ENCODE measurements around the gene MRPS18A.

Gene MRPS18A

GRCh38 chr6:43687437-43688347, at the start of gene MRPS18A:
MRPS18A (minus strand) TSS chr6:43687791; CDS start chr6:43687779, 12 bp downstream.
- DNase-seq (ENCODE audit: low read depth), result no peak

GRCh38 chr6:43736844-43737243, 49.3 kb upstream of the MRPS18A start:
- DNase-seq (ENCODE audit: low read depth), result no peak

GRCh38 chr6:43736211-43736786, 48.7 kb upstream of the MRPS18A start:
- no peak for DNase-seq (ENCODE audit: low read depth)

GRCh38 chr6:43735642-43736199, 48.1 kb upstream of the MRPS18A start:
- DNase-seq (ENCODE audit: low read depth), result no peak

DNA sequence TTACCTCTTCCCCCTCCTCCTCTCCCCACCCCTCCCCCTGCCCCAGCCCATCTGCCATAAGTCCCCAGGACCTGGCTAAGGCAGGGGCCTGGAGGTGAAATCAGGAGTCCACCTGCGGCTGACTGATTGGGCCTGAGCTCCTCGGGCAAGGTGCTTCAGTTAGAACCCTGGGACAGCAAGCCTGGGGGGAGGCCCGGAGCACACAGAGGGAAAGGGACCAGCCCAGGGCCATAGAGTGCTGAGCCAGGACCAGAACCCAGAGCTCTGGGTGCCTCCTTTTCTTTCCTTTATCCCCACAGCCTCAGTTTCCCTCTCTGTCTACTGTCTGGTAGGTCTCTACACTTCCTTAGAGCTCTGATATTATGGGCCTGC, 46.7 kb upstream of the MRPS18A start:
- no peak for DNase-seq (ENCODE audit: low read depth)

DNA sequence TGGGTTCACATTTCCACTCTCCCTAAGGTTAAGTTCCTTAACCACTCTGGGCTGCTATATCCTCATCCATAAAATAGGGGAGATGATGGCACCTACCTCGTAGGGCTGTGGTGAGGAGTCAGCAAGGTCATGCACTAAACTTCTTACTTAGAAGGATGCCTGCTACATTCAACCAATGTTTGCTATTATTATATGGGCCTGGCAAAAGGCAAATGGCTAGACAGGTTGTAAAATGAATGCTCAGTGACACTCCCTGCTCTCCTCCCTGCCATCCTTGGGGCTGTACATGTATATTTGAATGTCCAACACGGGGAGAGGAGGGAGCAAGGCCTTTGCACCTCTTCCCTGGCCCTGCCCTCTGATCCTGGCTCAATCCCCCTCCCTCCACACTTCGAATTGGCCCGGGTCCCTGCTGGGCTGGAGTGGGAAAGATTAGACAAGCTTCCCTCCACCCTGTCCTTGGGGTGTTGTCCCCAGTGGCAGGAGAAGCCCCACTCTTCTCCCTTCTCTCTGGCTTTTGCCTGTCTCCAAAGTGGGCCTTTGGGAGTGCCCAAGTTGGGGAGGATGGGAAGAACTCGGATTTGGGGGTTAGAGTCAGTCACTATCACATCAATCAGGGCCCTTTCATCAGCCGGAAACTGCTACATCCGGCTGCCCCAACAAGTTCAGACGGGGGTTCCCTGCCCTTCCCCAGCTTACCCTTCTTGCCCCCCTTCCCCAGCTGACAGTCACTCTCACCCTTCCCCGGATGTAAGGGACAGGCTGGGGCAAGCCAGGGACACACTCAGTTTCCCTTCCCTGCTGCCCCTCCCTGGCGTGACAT, 46.1 kb upstream of the MRPS18A start:
- no peak for DNase-seq (ENCODE audit: low read depth)

DNA sequence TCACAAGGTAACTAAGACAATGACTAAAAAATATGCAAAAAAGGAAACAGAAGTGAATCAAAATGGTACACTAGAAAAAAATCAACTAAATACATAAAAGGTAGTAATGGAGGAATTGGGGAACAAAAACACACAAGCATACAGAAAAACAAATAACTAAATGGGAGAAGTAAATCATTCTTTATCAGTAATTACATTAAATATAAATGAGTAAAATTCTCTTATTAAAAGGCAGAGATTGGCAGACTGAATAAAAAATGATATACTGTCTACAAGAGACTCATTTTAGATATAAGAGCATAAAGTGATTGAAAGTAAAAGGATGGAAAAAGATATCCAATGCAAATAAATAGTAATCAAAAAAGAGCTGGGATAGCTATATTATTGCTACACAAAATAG, 43.0 kb upstream of the MRPS18A start:
- DNase-seq (ENCODE audit: low read depth), result no peak

DNA sequence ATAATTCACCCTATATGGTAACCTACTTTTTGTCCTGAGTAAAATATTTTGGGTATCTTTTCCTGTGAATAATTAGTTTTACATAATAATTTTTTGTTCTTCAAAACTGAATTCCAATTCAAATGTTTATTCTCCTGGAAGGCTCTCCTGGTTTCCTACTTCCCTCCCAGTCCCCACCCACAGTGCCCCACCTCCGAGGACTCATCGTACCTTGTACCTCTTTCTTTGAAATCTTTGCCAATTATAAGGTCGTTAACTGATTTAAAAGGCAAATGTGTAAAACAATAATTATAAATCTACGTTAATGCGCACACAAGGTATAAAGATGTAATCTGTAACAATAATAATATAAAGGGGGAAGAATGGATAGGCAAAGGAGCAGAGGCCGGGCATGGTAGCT, 41.9 kb upstream of the MRPS18A start:
- DNase-seq (ENCODE audit: low read depth), result no peak

GRCh38 chr6:43728586-43728985, 41.0 kb upstream of the MRPS18A start:
- no peak for DNase-seq (ENCODE audit: low read depth)

DNA sequence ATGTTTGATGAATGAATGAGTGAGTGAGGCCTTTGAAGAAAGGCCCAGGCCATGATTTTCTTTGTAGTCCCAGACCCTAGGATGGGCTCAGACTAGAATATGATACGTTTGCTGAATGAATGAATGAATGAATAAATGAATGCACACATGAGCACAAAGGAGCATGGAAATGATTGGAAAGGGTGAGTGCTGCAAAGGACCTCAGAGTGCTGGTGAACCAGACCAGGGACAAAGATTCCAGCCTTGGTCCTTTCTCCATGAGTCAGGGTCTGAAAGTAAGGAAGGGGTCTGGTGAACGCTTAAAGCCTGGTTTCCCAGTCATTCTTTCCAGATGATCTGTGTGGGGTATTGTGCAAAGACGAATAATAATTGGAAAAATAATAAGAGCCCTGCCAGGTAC, 40.0 kb upstream of the MRPS18A start:
- no peak for DNase-seq (ENCODE audit: low read depth)

- no peak for DNase-seq (ENCODE audit: low read depth)
Observed at GRCh38 chr6:43725643-43726580, 38.3 kb upstream of the MRPS18A start.

GRCh38 chr6:43724914-43725642, 37.5 kb upstream of the MRPS18A start:
- peak; percentile 36 for DNase-seq (ENCODE audit: low read depth)

DNA sequence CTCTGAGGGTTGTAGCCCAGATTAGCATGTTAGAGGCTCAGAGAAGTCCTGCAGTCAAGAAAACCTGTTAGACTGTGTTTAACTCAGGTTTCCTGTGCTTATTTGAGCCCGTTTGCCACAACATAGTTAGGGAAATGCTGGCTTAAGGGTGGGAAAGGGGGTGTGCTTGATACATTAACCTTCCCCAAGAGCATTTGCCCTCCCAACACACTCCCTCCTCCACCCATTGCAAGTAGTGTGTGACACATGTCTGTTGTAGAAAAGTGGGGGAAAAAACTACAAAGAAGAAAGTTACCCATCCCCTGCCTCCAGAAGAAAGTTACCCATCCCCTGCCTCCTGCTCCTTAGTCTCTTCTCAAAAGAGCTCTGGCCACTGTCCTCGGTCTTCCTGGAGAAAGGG, 36.8 kb upstream of the MRPS18A start:
- DNase-seq (ENCODE audit: low read depth), result no peak

- DNase-seq (ENCODE audit: low read depth), result no peak
Observed at GRCh38 chr6:43723737-43724295, 36.2 kb upstream of the MRPS18A start.

DNA sequence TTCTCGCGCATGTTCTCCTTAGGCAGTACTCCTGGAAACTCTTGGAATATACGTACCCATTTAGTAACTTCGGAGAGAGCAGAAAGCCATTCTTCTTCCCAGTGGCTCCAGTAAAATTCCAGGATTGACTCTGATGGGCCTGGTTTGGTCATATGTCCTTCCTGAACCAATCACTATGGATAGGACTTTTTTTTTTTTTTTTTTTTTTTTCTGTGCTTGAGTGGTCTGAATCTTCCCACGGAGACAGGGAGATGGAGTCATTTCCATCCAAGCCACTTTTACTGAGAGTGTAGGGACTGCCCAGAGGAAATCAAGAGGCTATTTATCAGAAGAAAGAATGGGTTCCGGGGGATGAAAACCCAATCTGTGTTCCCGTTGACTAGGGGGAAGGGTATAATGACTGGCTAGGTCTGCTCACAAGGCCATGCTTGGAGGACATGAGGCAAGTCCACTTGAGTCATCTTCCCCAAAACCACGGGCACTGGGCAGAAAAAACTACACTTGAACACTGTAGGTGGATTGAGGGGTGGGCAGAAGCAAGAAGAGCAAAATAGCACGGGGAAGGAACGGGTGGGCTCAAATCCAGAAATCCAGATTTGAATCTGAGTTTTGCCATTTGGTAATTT, 35.4 kb upstream of the MRPS18A start:
- no peak for DNase-seq (ENCODE audit: low read depth)

DNA sequence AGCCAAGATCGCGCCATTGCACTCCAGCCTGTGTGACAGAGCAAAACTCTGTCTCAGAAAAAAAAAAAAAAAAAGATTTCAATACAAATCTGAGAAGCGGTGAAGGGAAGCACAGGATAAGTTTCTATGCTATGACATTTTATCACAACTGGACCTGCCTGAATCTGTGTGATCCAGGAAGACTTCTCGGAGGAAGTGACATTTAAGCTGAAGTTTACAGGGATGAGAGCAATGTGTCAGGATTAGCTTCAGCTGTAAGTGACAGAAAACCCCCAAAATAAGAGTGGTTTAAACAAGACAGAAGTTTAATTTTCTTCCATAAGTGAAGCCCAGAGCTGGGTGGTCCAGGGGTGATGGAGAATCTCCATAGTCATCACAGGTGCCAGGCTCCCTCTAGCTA, 33.4 kb upstream of the MRPS18A start:
- no peak for DNase-seq (ENCODE audit: low read depth)

GRCh38 chr6:43719511-43719910, 31.9 kb upstream of the MRPS18A start:
- DNase-seq (ENCODE audit: low read depth), result no peak

GRCh38 chr6:43718387-43719105, 31.0 kb upstream of the MRPS18A start:
- no peak for DNase-seq (ENCODE audit: low read depth)

- DNase-seq (ENCODE audit: low read depth), result no peak
Observed at GRCh38 chr6:43717822-43718221, 30.2 kb upstream of the MRPS18A start.
